Measurements from ENCODE around the gene BNIP2. TPM values are rescaled to one million over a fixed set of nuclear protein-coding genes. Genes with fewer than 3 reads are reported as not detected.

The BNIP2 gene
- total and polyA plus RNA-seq, 2 of the 13 experiments (the other 11 are each of a cell fraction or from before 2014, with no cell fraction given), result 17.4 to 57.6 TPM

DNA sequence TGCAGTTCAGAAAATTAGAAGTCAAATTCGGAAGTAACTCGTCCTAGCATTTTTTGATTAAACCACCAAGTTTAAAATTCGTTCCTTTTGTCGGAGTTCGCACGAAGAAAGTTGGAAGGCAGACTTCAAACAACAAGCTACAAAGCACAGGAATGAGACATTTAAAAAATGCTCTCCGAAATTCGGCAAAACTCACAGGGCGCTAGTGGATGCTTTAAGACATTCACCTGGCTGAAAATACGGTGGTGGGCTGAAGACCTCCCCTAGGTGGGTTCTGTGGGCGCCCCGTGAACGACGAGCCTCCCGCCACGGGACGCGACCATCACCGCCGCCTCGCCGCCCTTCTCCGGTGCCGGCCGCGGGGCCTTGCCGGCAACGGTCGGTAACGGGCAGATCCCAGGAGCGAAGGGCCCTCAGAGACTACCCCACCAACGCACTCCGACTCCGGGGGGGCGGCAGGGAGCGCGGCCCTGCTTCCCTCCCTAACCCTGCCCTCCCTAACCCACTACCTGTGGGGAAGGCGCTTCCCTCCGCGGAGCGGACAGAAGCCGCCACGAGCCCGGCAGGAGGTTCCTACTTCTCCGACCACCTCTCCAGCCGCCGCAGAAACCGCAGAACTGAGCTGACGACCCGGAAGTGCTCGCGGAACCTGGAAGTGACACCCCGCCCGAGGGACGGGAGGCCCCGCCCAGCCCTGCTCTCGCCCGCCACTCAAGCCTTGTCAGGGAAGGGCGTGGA is 32.1 kb downstream of the BNIP2 start, which contains the start of gene GTF2A2 (continued):
- TF ChIP-seq, protein P1, sequence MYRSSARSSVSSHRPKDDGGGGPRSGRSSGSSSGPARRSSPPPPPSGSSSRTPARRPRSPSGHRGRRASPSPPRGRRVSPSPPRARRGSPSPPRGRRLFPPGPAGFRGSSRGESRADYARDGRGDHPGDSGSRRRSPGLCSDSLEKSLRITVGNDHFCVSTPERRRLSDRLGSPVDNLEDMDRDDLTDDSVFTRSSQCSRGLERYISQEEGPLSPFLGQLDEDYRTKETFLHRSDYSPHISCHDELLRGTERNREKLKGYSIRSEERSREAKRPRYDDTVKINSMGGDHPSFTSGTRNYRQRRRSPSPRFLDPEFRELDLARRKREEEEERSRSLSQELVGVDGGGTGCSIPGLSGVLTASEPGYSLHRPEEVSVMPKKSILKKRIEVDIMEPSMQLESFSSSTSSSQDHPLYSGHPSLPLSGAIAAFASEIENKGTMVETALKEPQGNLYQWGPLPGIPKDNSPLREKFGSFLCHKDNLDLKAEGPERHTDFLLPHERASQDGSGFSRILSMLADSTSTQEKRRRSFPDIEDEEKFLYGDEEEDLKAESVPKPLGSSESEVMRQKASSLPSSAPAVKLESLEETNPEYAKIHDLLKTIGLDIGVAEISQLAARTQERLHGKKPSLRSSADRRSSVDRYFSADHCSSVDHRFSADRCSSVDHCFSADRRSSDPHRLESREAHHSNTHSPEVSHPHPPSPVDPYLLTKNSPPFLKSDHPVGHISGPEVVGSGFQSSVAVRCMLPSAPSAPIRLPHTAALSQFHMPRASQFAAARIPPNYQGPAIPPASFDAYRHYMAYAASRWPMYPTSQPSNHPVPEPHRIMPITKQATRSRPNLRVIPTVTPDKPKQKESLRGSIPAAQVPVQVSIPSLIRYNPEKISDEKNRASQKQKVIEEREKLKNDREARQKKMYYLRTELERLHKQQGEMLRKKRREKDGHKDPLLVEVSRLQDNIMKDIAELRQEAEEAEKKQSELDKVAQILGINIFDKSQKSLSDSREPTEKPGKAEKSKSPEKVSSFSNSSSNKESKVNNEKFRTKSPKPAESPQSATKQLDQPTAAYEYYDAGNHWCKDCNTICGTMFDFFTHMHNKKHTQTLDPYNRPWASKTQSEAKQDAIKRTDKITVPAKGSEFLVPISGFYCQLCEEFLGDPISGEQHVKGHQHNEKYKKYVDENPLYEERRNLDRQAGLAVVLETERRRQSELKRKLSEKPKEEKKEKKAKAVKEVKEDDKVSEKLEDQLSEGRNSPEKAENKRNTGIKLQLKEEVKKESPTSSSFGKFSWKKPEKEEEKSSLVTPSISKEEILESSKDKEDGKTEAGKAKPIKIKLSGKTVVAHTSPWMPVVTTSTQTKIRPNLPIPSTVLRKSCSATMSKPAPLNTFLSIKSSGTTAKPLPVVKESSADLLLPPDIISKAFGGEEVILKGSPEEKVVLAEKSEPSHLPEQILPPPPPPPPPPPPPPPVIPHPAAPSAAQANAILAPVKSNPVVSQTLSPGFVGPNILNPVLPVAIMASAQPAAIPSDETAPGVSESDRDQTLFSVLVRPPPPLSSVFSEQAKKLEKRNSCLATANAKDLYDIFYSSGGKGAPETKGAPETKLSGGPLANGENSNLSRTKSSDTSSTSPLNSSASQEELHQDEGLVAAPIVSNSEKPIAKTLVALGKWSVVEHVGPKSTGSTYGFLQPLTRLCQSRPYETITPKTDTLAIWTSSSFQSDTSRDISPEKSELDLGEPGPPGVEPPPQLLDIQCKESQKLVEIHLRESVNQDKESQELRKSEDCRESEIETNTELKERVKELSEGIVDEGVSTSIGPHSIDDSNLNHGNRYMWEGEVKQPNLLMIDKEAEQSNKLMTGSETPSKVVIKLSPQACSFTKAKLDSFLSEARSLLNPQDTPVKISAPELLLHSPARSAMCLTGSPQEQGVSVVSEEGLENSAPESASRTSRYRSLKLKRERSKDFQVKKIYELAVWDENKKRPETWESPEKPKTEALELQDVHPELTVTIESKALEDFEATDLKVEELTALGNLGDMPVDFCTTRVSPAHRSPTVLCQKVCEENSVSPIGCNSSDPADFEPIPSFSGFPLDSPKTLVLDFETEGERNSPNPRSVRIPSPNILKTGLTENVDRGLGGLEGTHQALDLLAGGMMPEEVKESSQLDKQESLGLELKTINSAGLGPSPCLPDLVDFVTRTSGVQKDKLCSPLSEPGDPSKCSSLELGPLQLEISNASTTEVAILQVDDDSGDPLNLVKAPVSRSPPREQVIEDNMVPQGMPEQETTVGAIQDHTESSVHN (CRISPR knock-in tag; IDR thresholded peaks at IDR 0.05), result peak; percentile 49; the same call in 1 of the 2 replicates
- no peak for TF ChIP-seq ZBTB42 (CRISPR knock-in tag; IDR thresholded peaks at IDR 0.05)
- no peak for TF ChIP-seq STAT5B (CRISPR knock-in tag; IDR thresholded peaks at IDR 0.05)
- TF ChIP-seq, protein P2, sequence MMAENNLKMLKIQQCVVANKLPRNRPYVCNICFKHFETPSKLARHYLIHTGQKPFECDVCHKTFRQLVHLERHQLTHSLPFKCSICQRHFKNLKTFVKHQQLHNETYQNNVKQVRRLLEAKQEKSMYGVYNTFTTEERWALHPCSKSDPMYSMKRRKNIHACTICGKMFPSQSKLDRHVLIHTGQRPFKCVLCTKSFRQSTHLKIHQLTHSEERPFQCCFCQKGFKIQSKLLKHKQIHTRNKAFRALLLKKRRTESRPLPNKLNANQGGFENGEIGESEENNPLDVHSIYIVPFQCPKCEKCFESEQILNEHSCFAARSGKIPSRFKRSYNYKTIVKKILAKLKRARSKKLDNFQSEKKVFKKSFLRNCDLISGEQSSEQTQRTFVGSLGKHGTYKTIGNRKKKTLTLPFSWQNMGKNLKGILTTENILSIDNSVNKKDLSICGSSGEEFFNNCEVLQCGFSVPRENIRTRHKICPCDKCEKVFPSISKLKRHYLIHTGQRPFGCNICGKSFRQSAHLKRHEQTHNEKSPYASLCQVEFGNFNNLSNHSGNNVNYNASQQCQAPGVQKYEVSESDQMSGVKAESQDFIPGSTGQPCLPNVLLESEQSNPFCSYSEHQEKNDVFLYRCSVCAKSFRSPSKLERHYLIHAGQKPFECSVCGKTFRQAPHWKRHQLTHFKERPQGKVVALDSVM (CRISPR knock-in tag; IDR thresholded peaks at IDR 0.05), result no peak
- peak; percentile 83 for TF ChIP-seq ARNT2 (CRISPR knock-in tag; IDR thresholded peaks at IDR 0.05; ENCODE audit: low read depth)
- no peak for TF ChIP-seq GPN1 (CRISPR knock-in tag; IDR thresholded peaks at IDR 0.05; ENCODE audit: borderline replicate concordance)
- TF ChIP-seq NR2F1 (CRISPR knock-in tag; IDR thresholded peaks at IDR 0.05), result no peak
- no peak for TF ChIP-seq GTF2F1 (IDR thresholded peaks at IDR 0.05; ENCODE audit: low read length)
- peak; percentile 53; the same call in 1 of the 2 replicates for TF ChIP-seq ZNF788 (CRISPR knock-in tag; IDR thresholded peaks at IDR 0.05; ENCODE audit: borderline replicate concordance)
- TF ChIP-seq, protein P3, sequence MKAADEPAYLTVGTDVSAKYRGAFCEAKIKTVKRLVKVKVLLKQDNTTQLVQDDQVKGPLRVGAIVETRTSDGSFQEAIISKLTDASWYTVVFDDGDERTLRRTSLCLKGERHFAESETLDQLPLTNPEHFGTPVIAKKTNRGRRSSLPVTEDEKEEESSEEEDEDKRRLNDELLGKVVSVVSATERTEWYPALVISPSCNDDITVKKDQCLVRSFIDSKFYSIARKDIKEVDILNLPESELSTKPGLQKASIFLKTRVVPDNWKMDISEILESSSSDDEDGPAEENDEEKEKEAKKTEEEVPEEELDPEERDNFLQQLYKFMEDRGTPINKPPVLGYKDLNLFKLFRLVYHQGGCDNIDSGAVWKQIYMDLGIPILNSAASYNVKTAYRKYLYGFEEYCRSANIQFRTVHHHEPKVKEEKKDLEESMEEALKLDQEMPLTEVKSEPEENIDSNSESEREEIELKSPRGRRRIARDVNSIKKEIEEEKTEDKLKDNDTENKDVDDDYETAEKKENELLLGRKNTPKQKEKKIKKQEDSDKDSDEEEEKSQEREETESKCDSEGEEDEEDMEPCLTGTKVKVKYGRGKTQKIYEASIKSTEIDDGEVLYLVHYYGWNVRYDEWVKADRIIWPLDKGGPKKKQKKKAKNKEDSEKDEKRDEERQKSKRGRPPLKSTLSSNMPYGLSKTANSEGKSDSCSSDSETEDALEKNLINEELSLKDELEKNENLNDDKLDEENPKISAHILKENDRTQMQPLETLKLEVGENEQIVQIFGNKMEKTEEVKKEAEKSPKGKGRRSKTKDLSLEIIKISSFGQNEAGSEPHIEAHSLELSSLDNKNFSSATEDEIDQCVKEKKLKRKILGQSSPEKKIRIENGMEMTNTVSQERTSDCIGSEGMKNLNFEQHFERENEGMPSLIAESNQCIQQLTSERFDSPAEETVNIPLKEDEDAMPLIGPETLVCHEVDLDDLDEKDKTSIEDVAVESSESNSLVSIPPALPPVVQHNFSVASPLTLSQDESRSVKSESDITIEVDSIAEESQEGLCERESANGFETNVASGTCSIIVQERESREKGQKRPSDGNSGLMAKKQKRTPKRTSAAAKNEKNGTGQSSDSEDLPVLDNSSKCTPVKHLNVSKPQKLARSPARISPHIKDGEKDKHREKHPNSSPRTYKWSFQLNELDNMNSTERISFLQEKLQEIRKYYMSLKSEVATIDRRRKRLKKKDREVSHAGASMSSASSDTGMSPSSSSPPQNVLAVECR (CRISPR knock-in tag; IDR thresholded peaks at IDR 0.05; ENCODE audit: borderline replicate concordance), result peak; percentile 89; the same call in 1 of the 2 replicates
- no peak for TF ChIP-seq ZNF567 (CRISPR knock-in tag; IDR thresholded peaks at IDR 0.05; ENCODE audit: borderline replicate concordance)
- no peak for TF ChIP-seq HNF4G (IDR thresholded peaks at IDR 0.05; ENCODE audit: borderline replicate concordance, low read depth, low read length)
- TF ChIP-seq HNF4G (CRISPR knock-in tag; IDR thresholded peaks at IDR 0.05; ENCODE audit: borderline replicate concordance, low read depth), result no peak
- no peak for TF ChIP-seq ZNF138 (CRISPR knock-in tag; IDR thresholded peaks at IDR 0.05; ENCODE audit: low read depth)
